GM19452 (cell line): Measurements from ENCODE around the gene MAP4K2.

ENCODE experiments used
- ATAC-seq: cut with Tn5 transposase; IDR thresholded peaks from one replicate; pipeline ENCODE4 v1.9.1; 2021; ENCODE audit not compliant: unreplicated experiment

Gene MAP4K2

DNA sequence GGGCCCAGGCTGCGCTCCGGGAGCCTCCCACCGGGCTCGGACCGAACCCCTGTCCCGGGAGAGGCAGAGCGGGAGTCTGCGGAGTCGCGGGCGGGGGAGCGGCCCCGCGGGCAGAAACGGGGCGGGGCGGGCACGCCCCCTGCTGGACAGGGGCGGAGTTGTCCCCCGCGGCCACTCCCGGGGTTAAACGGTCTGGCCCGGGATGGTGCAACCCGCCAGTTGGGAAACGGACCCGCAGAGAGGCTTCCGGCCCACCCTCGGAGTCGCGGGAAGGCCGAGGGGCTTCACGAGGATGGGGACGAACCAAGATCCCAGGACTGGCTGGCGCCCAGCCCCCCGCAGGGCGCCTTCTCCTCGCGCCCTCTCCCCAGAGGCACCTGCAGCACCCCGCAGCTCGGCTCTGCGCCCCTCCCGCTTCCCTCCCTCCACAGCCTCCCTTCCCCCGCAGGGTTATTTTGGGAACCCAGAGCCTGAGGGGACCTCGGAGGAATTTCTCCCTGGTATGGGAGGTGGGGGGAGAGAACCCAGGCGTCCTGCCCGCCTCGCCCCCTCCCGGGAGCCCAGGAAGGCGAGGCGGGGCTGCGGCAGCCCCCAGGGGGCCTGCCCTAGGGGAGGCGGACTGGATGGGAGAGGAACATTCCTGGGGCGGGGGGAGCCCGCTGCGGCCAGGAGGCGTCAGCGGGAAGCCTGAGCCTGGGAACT is 60.0 kb downstream of the MAP4K2 start:
- no peak for ATAC-seq

DNA sequence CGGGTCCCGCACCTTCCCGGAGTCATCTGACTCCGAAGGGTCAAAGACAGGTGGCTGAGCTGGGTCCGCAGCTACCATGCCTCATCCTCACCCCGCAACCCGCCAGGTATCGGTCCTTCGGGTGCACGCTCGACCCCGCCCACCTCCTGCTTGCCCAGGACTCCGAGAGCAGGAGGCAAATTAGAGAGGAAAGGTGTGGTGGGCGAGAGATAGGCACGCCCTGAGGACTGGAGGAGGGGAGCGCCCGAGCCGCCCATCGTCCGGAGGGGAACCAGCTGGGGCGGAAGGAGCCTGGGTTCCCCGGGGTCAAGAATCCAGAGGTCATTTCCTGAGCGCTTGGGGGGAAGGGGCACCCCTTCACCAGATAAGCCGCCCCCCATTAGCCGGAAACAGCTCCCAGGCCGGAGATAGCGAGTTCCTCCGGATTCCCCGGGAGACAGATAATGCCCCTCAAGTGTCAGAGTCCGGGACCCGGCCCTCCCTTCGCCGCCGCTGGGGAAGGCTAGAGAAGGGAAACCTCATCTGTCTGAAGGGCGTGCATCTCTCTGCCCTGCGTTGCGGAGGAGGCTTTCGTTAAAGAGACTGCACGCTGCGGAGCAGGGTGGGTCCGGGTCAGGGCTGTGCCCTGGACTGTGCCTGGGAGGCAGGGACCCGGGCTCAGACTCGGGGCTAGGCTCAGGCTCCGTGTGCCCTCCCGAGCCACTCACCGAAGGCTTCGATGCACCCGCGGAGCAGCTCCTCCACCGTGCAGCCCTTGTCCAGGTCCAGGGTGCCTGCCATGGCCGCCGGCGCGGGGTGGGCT is 60.7 kb downstream of the MAP4K2 start:
- no peak for ATAC-seq

DNA sequence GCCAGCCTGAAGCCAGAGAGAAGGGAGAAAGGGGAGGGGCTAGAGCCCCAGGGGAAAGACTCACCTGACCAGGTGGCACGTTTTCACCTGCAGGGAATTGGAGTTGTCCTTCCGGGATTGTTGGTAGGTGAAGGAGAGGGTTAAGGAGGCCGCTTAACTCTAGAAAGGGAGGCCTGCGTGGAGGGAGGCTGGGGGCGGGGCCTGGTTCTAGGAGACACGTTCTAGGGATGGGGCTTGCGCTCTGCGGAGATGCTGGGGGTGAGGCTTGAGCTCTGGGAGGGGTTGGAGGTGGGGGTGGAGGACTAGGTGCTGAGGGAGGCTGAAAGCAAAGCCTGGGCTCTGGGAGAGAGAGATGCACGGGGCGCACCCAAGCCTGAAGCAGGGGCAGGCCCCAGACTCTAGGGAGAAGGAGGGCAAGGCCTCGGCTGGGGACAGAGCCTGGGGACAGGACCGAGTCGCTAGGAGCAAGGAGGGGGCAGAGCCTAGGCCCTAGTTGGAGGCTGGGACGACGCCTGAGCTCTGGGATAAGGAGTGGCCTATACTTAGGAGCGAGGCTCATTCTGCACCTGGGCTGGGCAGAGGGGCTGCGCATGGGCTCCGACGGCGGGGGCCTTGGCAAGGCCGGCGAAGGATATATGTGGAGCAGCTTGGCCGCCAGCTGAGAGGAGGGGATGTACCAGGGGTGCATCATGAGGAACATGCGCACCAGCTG is 61.5 kb downstream of the MAP4K2 start:
- no peak for ATAC-seq

DNA sequence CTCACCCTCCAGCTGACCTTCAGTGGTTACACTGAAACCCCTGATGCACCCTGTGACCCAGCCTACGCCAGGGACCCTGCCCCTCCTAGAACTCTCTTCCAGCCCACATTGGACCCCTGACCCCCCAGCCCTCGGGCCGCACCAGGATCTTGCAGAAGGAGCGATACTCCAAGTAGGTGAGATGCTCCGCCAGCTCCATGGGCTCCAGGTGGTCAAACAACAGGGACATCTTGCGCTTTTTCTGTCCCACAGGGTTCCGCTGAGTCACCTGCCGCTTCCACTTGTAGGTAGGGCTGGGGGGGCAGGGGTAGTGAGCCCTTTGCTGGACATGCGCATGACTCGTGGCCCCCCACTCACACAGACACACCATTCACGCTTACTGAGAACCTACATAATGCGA is 63.1 kb downstream of the MAP4K2 start:
- ATAC-seq = no peak

DNA sequence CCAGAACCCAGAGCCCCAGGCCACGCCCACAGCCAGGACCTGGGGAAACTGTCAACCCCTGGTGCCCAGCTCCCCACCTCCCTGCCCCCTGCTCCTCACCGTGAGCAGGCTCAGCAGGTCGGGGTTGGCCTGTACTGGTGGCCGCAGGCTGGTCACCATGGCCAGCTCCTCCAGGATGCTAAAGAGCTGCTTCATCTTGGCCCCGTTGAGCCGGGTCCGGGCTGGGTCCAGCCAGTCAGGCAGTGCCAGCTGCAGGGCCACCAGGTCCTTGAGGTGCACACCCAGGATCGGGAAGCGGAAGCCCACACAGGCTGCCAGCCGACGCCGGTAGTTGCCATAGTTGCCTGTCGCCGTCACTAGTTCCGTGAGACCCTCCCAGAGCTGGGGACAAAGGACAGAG is 66.4 kb downstream of the MAP4K2 start:
- ATAC-seq = no peak

DNA sequence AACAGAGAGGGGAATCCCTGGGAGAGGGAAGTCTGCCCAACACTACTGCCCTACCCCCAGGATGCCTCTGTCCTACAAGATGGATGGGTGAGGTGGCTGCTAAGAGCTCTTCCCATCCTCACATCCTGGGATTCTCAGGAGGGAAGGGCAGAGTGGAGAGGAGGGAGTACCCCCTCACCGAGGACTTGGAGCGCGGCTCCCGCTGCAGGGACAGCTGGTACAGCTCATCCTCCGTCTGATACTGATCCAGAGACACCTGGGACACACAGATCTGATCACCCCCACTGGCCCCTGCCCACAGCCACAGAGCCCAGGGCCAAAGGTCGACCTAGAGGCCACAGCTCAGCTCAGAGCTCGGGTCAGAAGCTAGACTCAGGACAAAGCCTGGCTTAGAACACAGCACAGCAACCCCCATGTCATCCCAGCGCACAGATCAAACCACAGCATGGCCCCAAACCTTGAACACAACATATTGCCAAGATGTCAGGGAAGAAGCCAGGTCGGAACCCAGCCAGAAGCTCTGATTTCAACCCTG is 67.2 kb downstream of the MAP4K2 start:
- ATAC-seq = no peak
